DOHH2 (cell line): ENCODE data around the gene PTPRK.

Source experiments
- H3F3A ChIP-seq: fragments of 200-600 bp; sonication (generic), shearing (Covaris generic); 2 replicates; pipeline ENCODE4 v1.6.0; 2016; ENCODE audit warnings: antibody characterized with exemption, mild to moderate bottlenecking; ENCODE audit not compliant: control insufficient read depth, insufficient read depth
- H3K27ac ChIP-seq: fragments of 200-600 bp; sonication (generic); 2 replicates; pipeline ENCODE4 v1.5.1; 2014; ENCODE audit warnings: low read depth, mild to moderate bottlenecking, low read length, moderate library complexity
- H3K27me3 ChIP-seq: fragments of 200-600 bp; sonication (generic); 2 replicates; pipeline ENCODE4 v1.6.1; 2014; ENCODE audit warnings: mild to moderate bottlenecking, low read length, mixed read lengths; ENCODE audit not compliant: control insufficient read depth
- H3K36me3 ChIP-seq: fragments of 200-600 bp; sonication (generic); 2 replicates; pipeline ENCODE4 v1.6.1; 2014; ENCODE audit warnings: mild to moderate bottlenecking, low read length, moderate library complexity, mixed read lengths; ENCODE audit not compliant: control insufficient read depth
- H3K4me1 ChIP-seq: fragments of 200-600 bp; sonication (generic); 2 replicates; pipeline ENCODE4 v1.6.1; 2014; ENCODE audit warnings: mild to moderate bottlenecking, low read length, mixed read lengths; ENCODE audit not compliant: control insufficient read depth
- H3K4me2 ChIP-seq: fragments of 200-600 bp; sonication (generic); 2 replicates; pipeline ENCODE4 v1.6.0; 2014; ENCODE audit warnings: mild to moderate bottlenecking, low read length, moderate library complexity
- H3K4me3 ChIP-seq: fragments of 200-600 bp; sonication (generic); 2 replicates; pipeline ENCODE4 v1.5.1; 2014; ENCODE audit warnings: mild to moderate bottlenecking, low read length, mixed read lengths
- H3K79me2 ChIP-seq: fragments of 200-600 bp; sonication (generic); 2 replicates; pipeline ENCODE4 v1.6.1; 2014; ENCODE audit warnings: mild to moderate bottlenecking, low read length, mixed read lengths; ENCODE audit not compliant: control insufficient read depth
- H3K9me2 ChIP-seq: fragments of 200-600 bp; sonication (generic); replicated peaks from 2 replicates; pipeline ENCODE4 v1.6.1; 2014; ENCODE audit warnings: mild to moderate bottlenecking, low read length, mixed read lengths; ENCODE audit not compliant: control insufficient read depth
- H3K9me3 ChIP-seq: fragments of 200-600 bp; sonication (generic); 2 replicates; pipeline ENCODE4 v1.6.1; 2014; ENCODE audit warnings: antibody characterized with exemption, low read length, mixed read lengths; ENCODE audit not compliant: control insufficient read depth, insufficient read depth
- H4K20me1 ChIP-seq: fragments of 200-600 bp; sonication (generic); 2 replicates; pipeline ENCODE4 v1.6.0; 2014; ENCODE audit warnings: low read depth, mild to moderate bottlenecking, antibody characterized with exemption, low read length, moderate library complexity; ENCODE audit not compliant: control insufficient read depth, insufficient read depth
- EZH2phosphoT487 ChIP-seq: fragments of 200-600 bp; sonication (generic); IDR thresholded peaks from 2 replicates; pipeline ENCODE4 v1.6.1; 2017; ENCODE audit warnings: borderline replicate concordance, mild to moderate bottlenecking, antibody characterized with exemption, low read length, moderate library complexity, mixed read lengths
- TF ChIP-seq, protein P1 (sequence below): fragments of 200-600 bp; sonication (generic); IDR thresholded peaks from one replicate; pipeline ENCODE4 v1.5.1; 2014; ENCODE audit warnings: antibody characterized with exemption, mild to moderate bottlenecking, low read depth, low read length; ENCODE audit not compliant: poor library complexity, severe bottlenecking

The PTPRK gene

DNA sequence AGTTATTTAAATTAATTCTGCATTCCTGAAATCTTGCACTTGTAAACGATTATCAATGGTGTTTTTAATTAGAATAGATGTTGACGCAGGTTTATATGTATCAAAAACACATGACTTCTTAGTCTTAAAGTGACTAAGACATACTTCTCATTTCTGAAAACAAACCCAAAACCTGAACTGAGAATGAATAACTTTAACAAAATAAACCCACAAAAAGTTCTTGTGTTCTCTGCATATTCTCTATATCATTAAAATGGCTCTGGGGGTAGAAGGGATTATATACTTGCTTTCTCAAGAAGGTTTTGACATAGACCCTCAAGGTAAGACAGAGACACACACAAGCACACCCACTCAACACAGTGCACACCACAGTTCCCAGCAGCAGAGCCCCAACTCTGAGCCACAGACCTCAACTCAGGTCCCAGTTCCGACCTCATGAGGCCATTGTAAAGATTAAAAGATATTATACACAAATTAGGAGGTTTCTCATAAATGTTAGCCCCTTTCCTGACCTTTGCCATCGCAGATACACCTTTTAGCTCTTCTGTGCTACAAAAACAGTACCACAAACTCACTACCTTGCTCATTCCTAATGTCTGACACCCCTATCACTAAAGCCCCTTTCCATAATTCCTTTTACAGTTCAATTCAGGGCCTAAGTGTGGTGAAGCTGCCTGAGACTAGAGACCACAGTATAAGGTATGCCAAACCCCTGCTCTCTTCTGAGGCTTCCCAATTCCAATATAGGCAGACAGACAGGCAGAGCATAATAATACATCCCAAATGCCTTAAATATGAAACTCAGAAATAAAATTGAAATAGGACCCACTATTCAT lies 267.8 kb downstream of the PTPRK start:
- H3K27ac ChIP-seq: no peak overlapping the region
- no peaks in the 10 kb centered on the region for H4K20me1 ChIP-seq
- no peaks in the 10 kb centered on the region for H3F3A ChIP-seq
- H3K4me1 ChIP-seq: no peaks in the 10 kb centered on the region
- no peaks in the 10 kb centered on the region for H3K9me2 ChIP-seq
- TF ChIP-seq, protein P1, sequence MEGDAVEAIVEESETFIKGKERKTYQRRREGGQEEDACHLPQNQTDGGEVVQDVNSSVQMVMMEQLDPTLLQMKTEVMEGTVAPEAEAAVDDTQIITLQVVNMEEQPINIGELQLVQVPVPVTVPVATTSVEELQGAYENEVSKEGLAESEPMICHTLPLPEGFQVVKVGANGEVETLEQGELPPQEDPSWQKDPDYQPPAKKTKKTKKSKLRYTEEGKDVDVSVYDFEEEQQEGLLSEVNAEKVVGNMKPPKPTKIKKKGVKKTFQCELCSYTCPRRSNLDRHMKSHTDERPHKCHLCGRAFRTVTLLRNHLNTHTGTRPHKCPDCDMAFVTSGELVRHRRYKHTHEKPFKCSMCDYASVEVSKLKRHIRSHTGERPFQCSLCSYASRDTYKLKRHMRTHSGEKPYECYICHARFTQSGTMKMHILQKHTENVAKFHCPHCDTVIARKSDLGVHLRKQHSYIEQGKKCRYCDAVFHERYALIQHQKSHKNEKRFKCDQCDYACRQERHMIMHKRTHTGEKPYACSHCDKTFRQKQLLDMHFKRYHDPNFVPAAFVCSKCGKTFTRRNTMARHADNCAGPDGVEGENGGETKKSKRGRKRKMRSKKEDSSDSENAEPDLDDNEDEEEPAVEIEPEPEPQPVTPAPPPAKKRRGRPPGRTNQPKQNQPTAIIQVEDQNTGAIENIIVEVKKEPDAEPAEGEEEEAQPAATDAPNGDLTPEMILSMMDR: no peak
- TF ChIP-seq EZH2phosphoT487: no peak
- no peak overlapping the region for H3K4me2 ChIP-seq
- no peaks in the 10 kb centered on the region for H3K27me3 ChIP-seq
- no peaks in the 10 kb centered on the region for H3K9me3 ChIP-seq
- H3K36me3 ChIP-seq: no peaks in the 10 kb centered on the region
- no peak overlapping the region for H3K4me3 ChIP-seq
- no peaks in the 10 kb centered on the region for H3K79me2 ChIP-seq

DNA sequence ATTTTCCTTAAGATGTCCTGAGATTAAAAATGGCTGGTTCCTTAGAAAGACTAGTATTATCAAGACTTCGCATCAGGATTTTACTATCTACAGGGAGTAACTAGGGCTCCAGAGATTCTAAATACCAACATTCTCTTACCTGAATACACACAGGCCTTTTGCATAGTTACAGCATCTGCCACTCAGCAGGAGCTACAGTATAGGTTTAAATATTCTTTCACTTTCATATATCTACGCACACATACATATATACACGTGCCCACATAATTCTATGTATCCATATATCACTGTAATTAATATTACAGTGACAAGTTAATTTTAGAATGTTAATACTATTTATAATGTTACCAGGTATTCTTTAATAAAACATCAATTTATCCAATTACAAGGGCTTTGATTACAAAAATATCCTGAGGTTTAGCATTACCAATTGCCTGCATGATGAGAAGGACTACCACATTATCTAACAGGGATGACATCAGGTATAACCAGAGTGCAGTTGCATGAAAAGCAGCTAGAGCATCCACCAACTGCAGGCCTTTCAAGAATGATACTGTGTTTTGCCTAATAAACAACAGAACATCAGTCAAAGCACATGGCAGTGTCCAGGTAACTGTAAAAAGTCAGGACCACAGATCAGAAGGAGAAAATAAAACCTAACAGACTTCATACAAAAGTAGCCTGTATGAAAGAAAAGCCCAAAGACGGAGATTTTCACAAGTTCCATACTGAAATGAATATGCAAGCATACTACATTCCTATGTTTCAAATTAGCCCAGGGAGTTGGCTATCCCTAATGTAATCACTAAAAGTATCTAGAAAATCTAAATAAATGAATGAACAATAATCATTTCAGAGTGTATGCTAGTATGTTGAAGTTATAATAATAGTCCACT lies 268.7 kb downstream of the PTPRK start:
- Histone ChIP-seq H4K20me1 (no peaks in the 10 kb centered on the region), H3K4me1 (no peaks in the 10 kb centered on the region), H3K4me2 (no peak overlapping the region), H3F3A (no peaks in the 10 kb centered on the region), H3K27me3 (no peaks in the 10 kb centered on the region), H3K27ac (no peak overlapping the region), H3K9me2 (no peaks in the 10 kb centered on the region), H3K36me3 (no peaks in the 10 kb centered on the region), H3K4me3 (no peak overlapping the region), H3K79me2 (no peaks in the 10 kb centered on the region), H3K9me3 (no peaks in the 10 kb centered on the region)
- TF ChIP-seq EZH2phosphoT487: no peak
- TF ChIP-seq, protein P1: no peak

DNA sequence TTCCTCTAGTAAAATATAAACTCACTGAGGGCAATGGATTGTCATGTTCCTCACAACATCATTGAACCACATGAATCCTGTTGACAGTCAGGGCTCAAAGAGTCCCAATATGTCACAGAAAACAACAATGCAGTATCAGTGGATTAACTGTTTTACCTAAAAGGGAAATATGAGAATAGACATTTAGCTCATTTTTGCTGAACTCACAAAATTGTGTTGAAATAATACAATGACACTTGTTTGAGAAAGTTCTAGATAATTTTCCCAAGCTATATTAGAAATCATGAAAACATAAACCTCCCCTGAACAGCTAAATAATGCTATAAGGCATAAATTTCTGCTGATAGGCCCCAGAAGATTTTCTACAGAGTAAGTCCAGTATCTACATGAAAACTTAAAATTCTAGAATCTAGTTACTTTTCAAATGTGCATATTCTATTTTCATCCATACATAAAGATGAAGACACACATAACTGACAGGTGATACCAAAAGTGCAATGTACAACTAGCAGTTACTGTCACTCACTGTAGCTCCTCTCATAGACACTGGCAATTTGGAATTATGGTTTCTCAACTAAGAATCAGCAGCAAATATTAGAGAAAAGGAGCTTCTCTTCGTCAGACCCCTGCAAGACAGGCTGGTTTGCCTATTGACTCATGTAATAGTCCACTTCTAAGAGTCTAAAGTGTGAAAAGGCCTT lies 269.9 kb downstream of the PTPRK start:
- Histone ChIP-seq H3K79me2 (no peaks in the 10 kb centered on the region), H3K9me2 (no peaks in the 10 kb centered on the region), H3K4me3 (no peak overlapping the region), H3F3A (no peaks in the 10 kb centered on the region), H3K36me3 (no peaks in the 10 kb centered on the region), H4K20me1 (no peaks in the 10 kb centered on the region), H3K4me1 (no peaks in the 10 kb centered on the region), H3K27ac (no peak overlapping the region), H3K27me3 (no peaks in the 10 kb centered on the region), H3K9me3 (no peaks in the 10 kb centered on the region), H3K4me2 (no peak overlapping the region)
- no peak for TF ChIP-seq EZH2phosphoT487
- TF ChIP-seq, protein P1: no peak
